GM20431 (cell line): ENCODE data around the gene MED15.
"Not testable (repeated sequence)": the region's sequence is repeated elsewhere in the genome, so short reads cannot be mapped to it uniquely, and the experiment has no call there.

Experiments used
- in situ Hi-C: fragments of 300-500 bp; cut with MseI, MboI; formaldehyde crosslinking; loops from one replicate; pipeline ENCODE4 v1.15.0; 2020; ENCODE audit warnings: low sequenced_read_pairs; ENCODE audit not compliant: unreplicated experiment

The MED15 gene

DNA sequence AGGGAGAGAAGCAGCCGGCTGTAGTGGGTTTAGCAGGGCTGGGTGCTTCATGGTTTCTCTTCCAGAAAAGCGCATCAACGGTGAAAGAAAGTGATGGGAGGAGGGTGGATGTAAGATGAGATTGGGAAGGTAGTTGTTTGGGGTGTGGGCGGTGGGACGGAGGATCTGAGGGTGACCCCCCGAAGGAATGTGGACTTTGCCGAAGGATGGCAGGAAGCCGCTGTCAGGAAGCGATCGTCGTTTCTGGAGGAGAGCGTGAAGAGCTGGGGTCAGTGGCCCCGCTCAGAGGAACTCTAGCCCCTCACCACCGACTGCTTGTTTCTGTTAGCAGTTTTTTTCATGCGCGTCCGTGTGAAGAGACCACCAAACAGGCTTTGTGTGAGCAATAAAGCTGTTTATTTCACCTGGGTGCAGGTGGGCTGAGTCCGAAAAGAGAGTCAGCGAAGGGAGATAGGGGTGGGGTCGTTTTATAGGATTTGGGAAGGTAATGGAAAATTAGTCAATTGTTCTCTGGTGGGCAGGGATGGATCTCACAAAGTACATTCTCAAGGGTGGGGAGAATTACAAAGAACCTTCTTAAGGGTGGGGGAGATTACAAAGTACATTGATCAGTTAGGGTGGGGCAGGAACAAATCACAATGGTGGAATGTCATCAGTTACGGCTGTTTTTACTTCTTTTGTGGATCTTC is 801 bp downstream of the MED15 start:
- in situ Hi-C loops, result not testable (repeated sequence)

DNA sequence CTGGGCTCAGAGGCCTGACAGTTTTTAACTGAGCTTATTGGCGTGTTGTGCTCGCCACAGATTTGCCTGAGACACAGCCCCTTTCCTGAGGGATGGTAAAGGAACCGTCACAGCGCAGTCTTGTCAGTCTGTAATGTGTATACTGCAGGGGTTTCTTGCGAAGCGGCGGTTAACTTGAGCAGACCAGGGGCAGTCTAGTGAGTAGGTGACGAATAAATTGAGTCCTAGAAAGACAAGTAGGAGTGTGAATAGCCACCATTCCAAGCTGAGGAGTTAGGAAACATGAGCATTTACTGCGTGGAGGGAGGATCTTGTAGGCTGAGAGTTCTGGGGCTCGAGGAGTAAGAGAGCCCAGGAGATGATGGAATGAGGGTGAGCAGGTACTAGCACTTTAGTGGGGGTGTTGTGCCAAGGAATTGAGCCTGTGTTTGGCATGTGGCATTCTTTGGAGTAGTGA is 1.4 kb downstream of the MED15 start:
- in situ Hi-C loops, result no loop called here

DNA sequence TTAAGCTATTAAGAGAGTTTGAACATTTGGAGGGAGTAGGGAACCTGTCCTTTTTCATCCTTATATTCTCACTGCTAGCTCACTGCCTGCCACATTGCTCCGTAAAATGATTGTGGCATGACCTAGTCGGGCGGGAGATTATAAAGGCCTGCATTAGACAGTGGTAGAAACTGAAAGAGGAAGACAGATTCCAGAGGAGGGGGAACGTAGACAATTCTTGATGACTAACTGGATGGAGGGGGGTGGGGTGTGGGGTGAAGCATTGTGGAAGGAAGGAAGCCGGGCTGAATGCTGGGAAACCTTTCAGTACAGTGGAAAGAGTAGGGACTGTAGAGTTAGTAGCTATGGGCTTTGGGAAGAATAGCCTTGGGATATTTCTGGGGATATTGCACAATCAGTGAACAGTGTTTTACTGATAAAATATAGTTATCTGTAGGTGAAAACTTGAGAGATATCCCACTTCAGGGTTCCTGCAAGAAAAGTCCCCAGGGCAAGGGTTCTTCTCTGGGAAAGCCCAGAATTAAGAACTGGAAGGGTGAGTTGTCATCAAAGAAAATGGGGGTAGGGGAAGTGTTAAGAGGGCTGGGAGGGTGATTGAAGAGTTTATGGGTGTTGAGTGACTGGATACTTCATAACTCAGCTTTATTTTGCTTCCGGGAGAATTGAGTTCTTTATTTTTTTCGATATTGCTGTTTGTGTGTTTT is 2.1 kb downstream of the MED15 start:
- in situ Hi-C loops, result no loop called here

DNA sequence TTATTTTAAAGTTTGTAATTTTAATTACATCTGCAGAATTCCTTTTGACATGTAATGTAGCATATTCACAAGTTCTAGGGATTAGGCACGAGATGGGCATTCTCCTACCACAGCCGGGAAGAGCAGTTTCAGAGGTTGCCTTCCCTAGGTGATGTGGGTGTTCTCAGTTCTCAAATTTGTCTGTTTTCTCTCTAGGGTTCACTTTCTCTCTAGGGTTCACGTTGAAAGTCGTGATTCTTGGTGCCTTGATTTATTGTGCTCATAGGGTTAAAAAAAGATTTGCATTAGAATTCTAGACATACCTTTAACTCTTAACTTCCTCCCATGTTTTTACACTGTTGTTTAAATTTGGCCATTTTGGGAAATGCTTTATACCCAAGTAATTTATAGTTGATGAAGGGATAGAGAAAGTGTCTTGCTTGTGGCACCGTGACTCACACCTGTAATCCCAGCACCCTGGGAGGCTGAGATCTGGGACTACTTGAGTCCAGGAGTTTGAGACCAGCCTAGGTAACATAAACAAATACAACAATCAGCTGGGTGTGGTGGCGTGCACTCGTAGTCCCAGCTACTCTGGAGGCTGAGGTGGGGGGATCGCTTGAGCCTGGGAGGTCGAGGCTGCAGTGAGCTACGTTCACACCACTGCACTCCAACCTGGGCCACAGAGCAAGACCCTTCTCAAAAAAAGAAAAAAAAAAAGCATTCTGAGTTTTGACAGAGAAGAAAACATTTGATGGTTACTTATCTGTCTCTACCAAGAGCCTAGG is 3.6 kb downstream of the MED15 start:
- in situ Hi-C loops, result no loop called here

DNA sequence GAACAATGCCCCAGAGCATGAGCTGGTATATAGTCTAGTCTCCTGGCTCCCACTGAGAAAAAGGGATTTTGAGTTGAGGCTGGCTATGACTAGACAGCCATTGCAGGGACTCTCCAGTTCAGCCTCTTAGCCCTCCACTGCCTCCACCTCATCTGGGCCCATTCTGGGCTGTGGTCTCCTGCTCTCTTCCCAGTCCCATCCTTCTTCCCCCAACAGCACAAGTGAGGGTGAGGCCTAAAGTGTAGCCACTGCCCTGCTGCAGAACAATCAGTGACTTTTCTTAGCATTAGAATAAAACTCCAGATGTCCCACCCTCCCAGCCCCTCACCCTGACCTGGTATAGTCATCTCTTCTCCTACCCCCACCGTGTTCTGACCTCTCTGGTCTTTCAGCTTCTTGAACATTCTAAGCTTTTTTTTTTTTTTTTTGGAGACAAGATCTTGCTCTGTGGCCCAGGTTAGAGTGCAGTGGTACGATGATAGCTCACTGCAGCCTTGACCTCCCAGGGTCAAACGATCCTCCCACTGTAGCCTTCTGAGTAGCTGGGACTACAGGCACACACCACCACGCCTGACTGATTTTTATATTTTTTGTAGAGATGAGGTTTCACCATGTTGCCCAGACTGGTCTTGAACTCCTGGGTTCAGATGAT is 4.3 kb downstream of the MED15 start:
- in situ Hi-C loops, result no loop called here

DNA sequence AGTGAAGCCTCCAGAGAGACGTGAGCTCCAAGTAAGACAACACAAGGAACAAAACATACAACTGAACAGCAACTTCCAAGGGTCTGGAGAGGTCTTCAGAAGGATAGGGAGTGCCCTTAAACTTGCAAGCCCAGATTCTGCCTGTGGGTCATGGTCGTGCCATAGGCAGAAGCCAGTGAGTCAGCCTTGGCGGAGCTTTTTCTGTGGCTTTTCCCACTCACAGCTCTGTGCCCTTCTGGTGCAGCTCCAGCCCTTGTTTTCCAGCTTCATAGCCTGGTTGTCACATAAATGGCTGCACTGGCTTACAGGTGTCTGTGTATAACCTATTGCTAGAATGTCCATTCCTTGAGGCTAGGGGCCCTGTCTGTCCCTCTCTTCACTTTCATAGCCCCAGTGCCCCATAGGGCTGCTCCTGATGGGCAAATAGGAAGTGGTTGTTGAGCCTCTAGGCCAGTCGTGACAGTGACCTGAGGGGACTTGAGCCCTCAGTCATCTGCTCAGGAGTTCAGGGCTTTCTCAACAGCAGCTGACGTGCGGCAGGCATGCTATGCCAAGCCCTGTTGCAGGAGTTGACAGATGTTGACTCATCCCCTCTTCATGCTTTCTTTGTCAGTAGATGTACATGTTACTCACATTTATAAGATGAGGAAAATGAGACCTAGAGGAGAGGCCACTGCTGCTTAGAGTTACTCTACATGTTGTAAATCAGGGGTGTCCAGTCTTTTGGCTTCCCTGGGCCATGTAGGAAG is 7.4 kb downstream of the MED15 start:
- in situ Hi-C loops, result no loop called here

DNA sequence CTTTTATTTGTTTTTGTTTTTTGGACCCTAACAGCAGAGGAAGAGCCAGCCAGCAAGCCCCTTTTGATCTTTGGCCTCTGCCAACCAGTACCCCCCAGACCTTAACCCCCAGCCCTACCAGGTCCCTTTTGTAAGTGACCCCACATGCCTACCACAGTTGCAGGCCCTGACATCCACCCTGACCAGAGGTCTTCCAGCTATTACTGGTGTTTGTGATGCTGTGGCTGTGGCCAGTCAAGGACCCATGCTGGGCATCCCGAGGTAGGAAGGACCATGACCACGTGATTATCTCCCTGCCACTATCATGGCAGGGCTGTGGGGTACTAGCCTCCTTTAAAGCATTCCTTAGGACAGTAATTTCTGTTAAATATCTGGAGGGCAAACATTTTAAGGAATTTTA is 9.0 kb downstream of the MED15 start:
- in situ Hi-C loops, result no loop called here

DNA sequence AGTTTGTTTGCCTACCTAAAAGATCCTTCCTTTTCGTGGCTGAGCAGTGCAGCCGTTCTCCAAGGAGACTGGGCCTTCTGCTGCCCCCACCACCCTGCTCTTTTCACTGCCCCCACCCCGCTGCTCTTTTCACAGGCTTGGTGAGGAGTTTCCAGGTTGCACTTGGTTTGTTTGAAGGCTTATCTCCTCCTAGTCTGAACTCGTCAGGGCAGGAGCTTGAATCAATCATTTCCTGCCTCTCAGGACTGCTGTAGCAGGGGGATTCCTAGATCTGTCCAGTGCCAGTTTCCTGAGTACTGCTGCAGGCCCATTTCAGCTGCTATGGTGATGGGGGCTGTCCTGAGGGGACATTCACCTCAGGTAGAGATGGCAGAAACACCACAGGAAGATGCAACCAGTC is 10.0 kb downstream of the MED15 start:
- in situ Hi-C loops, result no loop called here

DNA sequence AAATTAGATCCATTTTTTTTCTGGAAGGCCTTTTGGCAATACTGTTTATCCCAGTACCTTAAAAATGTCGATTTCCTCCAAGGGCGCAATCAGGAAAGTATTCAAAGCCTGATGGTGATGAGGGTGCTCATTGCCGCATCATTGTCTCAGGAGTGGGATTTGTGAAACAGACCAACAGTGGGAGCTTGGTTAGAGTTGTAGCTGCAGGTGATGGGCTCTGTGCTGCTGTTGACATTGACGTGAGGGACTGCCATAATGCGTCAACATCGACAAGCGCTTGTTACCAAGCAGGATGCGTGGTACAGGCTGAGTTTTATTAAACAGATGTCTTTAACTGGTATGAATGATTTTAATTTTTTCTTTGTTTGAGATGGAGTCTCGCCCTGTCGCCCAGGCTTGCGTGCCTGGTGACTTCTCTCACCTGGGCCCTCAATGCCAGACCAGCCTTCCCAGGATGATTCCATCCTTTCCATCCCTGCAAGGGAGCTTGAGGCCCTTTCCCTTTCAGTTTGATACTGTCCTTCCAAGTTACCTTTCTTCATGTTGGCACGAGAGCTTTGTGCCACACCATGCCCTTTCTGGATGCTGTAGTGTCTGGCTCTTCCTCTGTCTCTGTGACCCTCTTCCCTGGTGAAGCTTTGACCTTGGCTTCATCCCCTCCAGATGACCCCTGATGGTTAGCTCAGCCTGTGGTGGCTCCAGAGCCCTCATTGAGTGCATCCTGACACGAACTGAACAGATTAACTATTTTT is 10.6 kb downstream of the MED15 start:
- in situ Hi-C loops, result no loop called here

DNA sequence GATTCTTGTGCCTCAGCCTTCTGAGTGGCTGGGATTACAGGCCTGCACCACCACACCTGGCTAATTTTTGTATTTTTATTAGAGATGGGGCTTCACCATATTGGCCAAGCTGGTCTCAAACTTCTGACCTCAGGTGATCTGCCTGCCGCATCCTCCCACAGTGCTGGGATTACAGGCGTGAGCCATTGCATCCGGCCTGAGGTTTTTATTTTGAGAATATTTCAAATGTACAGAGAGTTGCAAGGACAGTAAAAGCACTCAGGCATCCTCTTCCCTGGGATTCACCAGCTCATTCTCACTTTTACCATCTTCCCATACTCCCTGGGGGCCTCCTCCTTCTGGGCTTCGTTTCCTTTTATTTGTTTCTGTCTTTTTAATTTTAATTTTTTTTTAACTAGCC is 12.1 kb downstream of the MED15 start:
- in situ Hi-C loops, result no loop called here

DNA sequence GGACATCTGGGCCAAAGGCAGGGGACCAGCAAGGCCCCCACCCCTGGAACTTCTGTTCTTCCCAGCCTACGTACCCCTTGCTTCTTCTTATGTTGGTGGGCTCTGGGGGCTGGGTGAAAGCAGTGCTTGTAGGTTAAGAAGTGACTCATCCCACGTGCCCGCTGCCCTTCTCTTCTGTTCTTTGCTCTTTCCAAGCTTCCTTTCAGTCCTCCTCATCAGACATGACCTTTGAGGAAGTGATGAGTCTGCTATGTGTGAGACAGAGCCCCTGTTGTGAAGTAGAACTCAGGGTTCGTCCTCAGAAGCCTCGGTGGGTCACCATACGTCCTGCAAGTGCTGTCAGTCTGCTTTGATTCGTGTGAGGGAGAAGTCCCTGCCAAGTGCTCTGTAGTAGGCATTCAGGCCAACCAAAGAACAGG is 12.7 kb downstream of the MED15 start:
- in situ Hi-C loops, result no loop called here

DNA sequence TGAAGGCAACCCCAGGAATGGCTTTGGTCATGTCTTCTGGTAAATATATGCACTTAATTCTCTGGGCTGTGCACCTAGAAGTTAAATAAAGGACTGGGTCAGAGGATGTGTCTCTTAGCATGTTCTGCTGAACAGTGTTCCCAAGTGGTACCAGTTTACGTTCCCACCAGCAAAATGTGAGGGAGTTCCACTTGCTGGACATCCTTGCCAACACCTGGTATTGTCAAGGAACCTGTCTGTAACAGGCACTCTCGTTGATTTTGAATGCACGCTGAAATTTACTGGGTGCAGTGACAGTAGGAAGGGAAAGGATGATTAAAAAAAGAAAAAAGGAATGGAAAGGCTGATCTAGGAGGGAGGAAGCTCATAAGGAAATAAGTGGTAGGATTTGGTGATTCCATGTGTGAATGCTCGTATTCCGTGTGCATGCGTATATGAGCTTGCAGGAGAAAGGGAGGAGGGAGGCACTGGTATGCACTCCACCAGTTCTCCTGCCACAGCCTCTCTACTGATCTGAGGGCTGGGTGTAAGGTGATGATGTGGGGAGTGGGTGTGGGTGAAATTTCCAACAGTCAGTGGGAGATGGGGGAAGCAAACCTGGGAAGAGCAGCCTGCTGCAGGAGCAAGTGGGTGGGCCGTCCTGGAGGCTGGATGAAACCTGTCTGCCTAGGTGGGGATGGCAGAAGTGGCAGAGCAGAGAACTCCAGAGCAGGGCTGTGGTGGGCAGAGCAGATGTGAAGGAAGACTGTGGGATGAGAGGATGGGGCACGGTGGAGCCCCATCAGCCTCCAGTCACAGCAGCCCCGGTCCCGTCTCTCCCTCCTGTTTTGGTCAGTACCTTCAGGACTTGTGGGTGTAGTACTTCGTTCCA is 15.0 kb downstream of the MED15 start:
- in situ Hi-C loops, result no loop called here

DNA sequence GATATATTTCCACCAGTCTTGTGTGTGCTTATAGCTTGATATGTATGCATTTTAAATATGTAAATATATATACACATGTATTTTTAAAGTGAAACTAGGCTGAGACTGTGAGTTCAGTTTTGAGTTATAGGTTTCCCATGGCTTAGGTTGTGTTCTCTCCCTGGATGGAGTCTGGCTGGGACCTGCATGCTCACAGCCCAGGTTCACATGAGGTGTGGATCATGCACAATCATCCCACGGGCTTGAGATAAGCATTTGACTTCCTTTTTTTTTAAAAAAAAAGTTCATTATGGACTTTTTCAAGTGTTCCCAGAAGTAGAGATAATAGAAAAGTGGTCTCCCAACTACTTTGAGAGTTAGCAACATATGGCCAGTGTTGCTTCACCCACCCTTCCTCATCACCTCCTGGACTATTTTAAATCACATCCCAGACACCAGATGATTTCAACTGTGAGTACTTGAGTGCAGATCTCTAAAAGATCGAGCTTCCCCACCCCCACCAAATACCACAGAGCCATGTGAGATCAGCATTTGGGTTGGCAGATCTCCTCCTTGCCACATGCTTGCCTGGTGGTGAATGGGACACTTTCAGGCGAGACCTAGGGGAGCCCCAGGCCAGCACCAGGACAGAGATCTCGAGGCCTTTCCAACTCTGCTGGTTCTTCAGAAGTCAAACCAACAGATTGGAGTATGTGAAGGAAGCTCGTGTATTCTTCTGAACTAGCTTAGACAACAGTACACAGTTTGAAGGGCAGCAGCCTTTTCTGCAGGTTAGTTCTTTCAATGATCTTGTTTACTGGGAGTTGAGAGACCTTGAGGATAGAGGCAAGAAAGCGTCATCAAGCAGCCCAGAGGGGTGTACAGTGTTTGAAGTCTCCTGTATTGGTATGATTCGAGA is 15.9 kb downstream of the MED15 start:
- in situ Hi-C loops, result no loop called here

DNA sequence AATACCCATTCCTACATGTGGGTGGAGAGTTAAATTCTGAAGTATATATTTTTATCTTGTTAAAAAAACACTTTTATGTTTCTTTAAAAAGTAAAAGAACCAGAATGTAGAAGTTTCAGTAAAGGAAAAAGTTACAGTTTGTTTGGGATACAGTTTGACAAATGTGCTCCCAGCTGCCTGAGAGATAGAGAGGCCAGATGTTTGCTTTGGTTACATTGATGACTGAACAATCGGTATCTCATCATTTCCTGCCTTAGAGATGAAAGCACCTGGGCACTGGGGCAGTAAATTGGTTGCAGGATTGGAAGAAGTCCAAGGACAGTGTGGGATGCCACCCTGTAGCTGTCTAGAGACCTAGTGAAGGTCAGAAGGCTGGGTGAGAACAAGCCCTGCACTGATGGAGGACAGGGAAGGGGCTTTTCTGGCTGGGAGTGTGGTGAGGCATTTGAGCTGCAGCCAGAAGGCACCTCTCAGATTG is 16.6 kb downstream of the MED15 start:
- in situ Hi-C loops, result no loop called here

DNA sequence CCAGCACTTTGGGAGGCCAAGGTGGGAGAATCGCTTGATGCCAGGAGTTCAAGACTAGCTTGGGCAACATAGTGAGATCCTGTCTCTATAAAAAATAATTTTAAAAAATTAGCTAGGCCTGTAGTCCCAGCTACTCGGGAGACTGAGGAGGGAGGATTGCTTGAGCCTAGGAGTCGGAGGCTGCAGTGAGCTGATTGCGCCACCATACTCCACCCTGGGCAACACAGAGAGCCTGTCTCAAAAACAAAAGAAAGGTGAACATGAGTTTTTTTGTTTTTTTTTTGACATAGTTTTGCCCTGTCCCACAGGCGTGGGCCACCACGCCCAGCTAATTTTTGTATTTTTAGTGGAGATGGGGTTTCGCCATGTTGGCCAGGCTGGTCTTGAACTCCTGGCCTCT is 17.6 kb downstream of the MED15 start:
- in situ Hi-C loops, result no loop called here

DNA sequence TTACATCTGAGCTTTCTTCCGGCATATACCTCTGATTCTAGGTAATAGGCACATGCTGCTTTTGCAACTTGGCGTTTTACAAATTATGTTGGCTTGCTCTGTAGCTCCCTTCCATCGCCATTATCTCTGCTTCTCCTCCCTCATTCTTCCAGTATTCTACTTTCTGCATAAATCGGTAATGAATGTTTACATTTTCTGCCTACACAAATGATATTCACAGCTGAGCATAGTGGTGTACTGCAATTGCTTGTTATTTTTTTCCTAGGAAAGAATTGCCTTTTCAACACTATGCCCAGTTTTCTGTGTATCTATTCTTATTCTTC is 18.9 kb downstream of the MED15 start:
- in situ Hi-C loops, result no loop called here

DNA sequence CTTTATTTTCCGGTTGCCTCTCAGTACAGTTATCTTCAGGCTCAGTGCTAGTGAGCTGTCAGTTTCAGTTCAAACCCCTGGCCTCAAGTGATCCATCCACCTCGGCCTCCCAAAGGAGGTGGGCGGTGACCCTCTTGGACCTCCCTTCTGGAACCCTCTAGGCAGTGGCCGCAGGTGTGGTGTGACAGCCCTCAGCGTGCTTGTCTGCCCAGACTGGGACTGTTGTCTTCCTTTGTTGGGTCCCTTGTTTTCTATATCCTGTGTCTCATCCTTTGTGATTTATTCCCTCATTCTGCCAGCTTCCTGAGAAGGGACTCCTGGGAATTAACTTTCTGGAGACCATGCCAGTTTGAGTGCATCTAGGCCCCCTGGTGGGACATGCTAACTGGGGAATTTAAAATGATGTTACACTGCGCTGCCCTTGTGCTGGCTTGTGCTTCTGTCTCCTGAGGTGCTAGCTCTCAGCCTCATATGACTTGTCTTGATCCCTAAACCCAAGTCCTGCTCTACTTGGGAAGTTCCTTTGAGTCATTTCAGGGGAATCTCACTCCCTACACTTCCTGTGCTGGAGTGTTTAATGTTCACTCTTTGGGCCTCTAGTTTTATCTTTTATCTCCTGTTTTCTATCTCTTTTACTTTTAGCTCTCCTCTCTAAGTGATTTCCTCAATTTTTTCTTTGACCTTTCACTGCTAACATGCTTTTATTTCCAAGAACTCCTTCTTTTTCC is 19.4 kb downstream of the MED15 start:
- in situ Hi-C loops, result no loop called here
